ENCODE results near the gene CIART. TPM values are rescaled to one million over a fixed set of nuclear protein-coding genes. Genes with fewer than 3 reads are reported as not detected.

Gene CIART
- total and polyA plus RNA-seq, 7 experiments from 2014 or later: 0.87 to 2.6 (median 2.0) TPM

GRCh38 chr1:150283260-150283659 lies 906 bp downstream of the CIART start:
- H3K27me3 ChIP-seq (ENCODE audit: control insufficient read depth in 2 of 2, insufficient read depth in 2 of 2, low read length in 2 of 2): no peaks in the 10 kb centered on the region
- peaks cover 0 to 4% (median 0%) of the 10 kb centered on the region in 5 donors for H3K36me3 Mint-ChIP-seq
- no peaks in the 10 kb centered on the region for H3K36me3 ChIP-seq (ENCODE audit: control insufficient read depth in 2 of 3, insufficient read depth in 3 of 3, low read length in 3 of 3)
- peaks cover 0 to 4% (median 0%) of the 10 kb centered on the region in 11 donors for H3K9me3 Mint-ChIP-seq
- peaks cover 11 to 23% of the 10 kb centered on the region in 2 donors for H3K4me1 ChIP-seq (ENCODE audit: control insufficient read depth in 2 of 2, insufficient read depth in 2 of 2, low read length in 2 of 2)
- peaks cover 20 to 36% (median 32%) of the 10 kb centered on the region in 7 donors for H3K4me1 Mint-ChIP-seq
- ChIA-PET CTCF (no interaction called here), POLR2A (interaction anchor here (1.3 kb wide), 1 partner anchor 28 kb away, joined by 5 read pairs; no protein-coding TSS in a partner anchor)
- peak overlapping the region in 5 of 10 donors; percentile 22 to 98 (median 58) for H3K4me3 Mint-ChIP-seq
- peak overlapping the region in 5 of 9 donors; percentile 1 to 92 (median 80) for H3K27ac Mint-ChIP-seq
- DNase-seq (no peak), ATAC-seq (no peak)
- no peak overlapping the region for H3K27ac ChIP-seq (ENCODE audit: low read depth, low read length)
- intact Hi-C loops (cut with micrococcal nuclease): loop anchor here in 1 of 2 donors (5.0 kb wide), 1 partner anchor 321 kb away; no protein-coding TSS in a partner anchor
- H3K27me3 Mint-ChIP-seq: peaks cover 0 to 13% (median 0%) of the 10 kb centered on the region in 5 donors
- H3K4me3 ChIP-seq (ENCODE audit: low read length): no peak overlapping the region
- no peaks in the 10 kb centered on the region for H3K9me3 ChIP-seq (ENCODE audit: control insufficient read depth in 2 of 3, low read length in 3 of 3)

GRCh38 chr1:150288382-150288781 lies 6.0 kb downstream of the CIART start:
- Mint-ChIP-seq H3K27me3 (no peaks in the 10 kb centered on the region), H3K36me3 (peaks cover 0 to 1% (median 0%) of the 10 kb centered on the region in 5 donors), H3K9me3 (no peaks in the 10 kb centered on the region), H3K4me3 (no peak overlapping the region), H3K27ac (no peak overlapping the region), H3K4me1 (peaks cover 6 to 13% (median 7%) of the 10 kb centered on the region in 7 donors)
- ATAC-seq (no peak), DNase-seq (no peak)
- H3K27me3 ChIP-seq (ENCODE audit: control insufficient read depth in 2 of 2, insufficient read depth in 2 of 2, low read length in 2 of 2): no peaks in the 10 kb centered on the region
- intact Hi-C loops (cut with micrococcal nuclease): no loop called here
- no peak overlapping the region for H3K27ac ChIP-seq (ENCODE audit: low read depth, low read length)
- H3K4me1 ChIP-seq (ENCODE audit: control insufficient read depth in 2 of 2, insufficient read depth in 2 of 2, low read length in 2 of 2): peaks cover 2 to 6% of the 10 kb centered on the region in 2 donors
- no peak overlapping the region for H3K4me3 ChIP-seq (ENCODE audit: low read length)
- no peaks in the 10 kb centered on the region for H3K36me3 ChIP-seq (ENCODE audit: control insufficient read depth in 2 of 3, insufficient read depth in 3 of 3, low read length in 3 of 3)
- ChIA-PET CTCF (no interaction called here), POLR2A (interaction anchor here (1.1 kb wide), 1 partner anchor 10 kb away, joined by 3 read pairs; no protein-coding TSS in a partner anchor)
- H3K9me3 ChIP-seq (ENCODE audit: control insufficient read depth in 2 of 3, low read length in 3 of 3): no peaks in the 10 kb centered on the region

DNA sequence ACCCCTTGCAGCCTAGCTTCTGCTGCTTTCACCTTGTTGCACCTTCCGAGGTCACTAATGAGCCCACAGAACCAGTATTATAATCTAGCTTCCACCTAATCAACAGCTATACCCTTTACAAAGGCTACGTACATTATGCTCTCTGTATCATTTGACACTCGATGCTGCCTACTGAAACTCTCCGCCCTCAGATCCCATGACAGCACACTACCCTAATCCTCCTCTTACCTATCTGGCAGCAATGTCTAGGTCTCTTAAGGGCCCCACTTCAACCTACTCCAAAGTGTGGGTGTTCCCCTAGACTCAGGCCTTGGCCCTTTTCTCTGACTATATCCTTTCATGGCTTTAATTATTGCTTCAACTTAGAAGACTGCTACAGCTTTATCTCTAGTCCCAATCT lies 6.5 kb downstream of the CIART start:
- peaks cover 3 to 8% of the 10 kb centered on the region in 2 donors for H3K4me1 ChIP-seq (ENCODE audit: control insufficient read depth in 2 of 2, insufficient read depth in 2 of 2, low read length in 2 of 2)
- no peak overlapping the region for H3K4me3 ChIP-seq (ENCODE audit: low read length)
- CTCF ChIA-PET: no interaction called here
- no peak for DNase-seq
- Mint-ChIP-seq H3K27ac (no peak overlapping the region), H3K4me1 (peaks cover 8 to 13% (median 11%) of the 10 kb centered on the region in 7 donors), H3K4me3 (no peak overlapping the region), H3K9me3 (no peaks in the 10 kb centered on the region), H3K27me3 (no peaks in the 10 kb centered on the region), H3K36me3 (peaks cover 0 to 1% (median 0%) of the 10 kb centered on the region in 5 donors)
- no peak overlapping the region for H3K27ac ChIP-seq (ENCODE audit: low read depth, low read length)
- POLR2A ChIA-PET: interaction anchor here (1.1 kb wide), 1 partner anchor 9 kb away, joined by 3 read pairs; no protein-coding TSS in a partner anchor
- intact Hi-C loops (cut with micrococcal nuclease): no loop called here
- H3K27me3 ChIP-seq (ENCODE audit: control insufficient read depth in 2 of 2, insufficient read depth in 2 of 2, low read length in 2 of 2): no peaks in the 10 kb centered on the region
- H3K9me3 ChIP-seq (ENCODE audit: control insufficient read depth in 2 of 3, low read length in 3 of 3): no peaks in the 10 kb centered on the region
- no peak for ATAC-seq
- no peaks in the 10 kb centered on the region for H3K36me3 ChIP-seq (ENCODE audit: control insufficient read depth in 2 of 3, insufficient read depth in 3 of 3, low read length in 3 of 3)

- Histone ChIP-seq H3K9me3 (ENCODE audit: control insufficient read depth in 2 of 3, low read length in 3 of 3) (no peaks in the 10 kb centered on the region), H3K4me1 (ENCODE audit: control insufficient read depth in 2 of 2, insufficient read depth in 2 of 2, low read length in 2 of 2) (peaks cover 10 to 14% of the 10 kb centered on the region in 2 donors), H3K27me3 (ENCODE audit: control insufficient read depth in 2 of 2, insufficient read depth in 2 of 2, low read length in 2 of 2) (no peaks in the 10 kb centered on the region), H3K27ac (ENCODE audit: low read depth, low read length) (peak within 1 kb of the TSS; percentile 92), H3K4me3 (ENCODE audit: low read length) (peak within 1 kb of the TSS; percentile 76), H3K36me3 (ENCODE audit: control insufficient read depth in 2 of 3, insufficient read depth in 3 of 3, low read length in 3 of 3) (peaks cover 0 to 6% (median 0%) of the 10 kb centered on the region in 3 experiments)
- intact Hi-C loops (cut with micrococcal nuclease): loop anchor here (1.0 to 2.0 kb wide), 10 partner anchors 9 to 404 kb away; partner anchors contain the start of genes ANP32E (in 2 of the 2), APH1A (in 2 of the 2), PRPF3 (in 2 of the 2) and CIART (in 1 of the 2)
- H3K4me3 Mint-ChIP-seq: peak within 1 kb of the TSS; percentile 85 to 97 (median 92)
- ChIA-PET POLR2A (no interaction called here), CTCF (interaction anchor here (1.0 kb wide), 1 partner anchor 38 kb away, joined by 3 read pairs; no protein-coding TSS in a partner anchor)
- peaks cover 20 to 45% (median 32%) of the 10 kb centered on the region in 7 donors for H3K4me1 Mint-ChIP-seq
- DNase-seq: peak; percentile 64 to 88 (median 83)
- peaks cover 6 to 8% (median 6%) of the 10 kb centered on the region in 5 donors for H3K36me3 Mint-ChIP-seq
- H3K27me3 Mint-ChIP-seq: no peaks in the 10 kb centered on the region
- ATAC-seq: peak; percentile 99
- H3K9me3 Mint-ChIP-seq: no peaks in the 10 kb centered on the region
- peak within 1 kb of the TSS; percentile 92 to 100 (median 98) for H3K27ac Mint-ChIP-seq
Observed at GRCh38 chr1:150293433-150294253, 11.3 kb downstream of the CIART start, which contains the start of gene MRPS21. Gene MRPS21 (plus strand): TSS chr1:150293861. CDS start chr1:150294367, 506 bp downstream.

DNA sequence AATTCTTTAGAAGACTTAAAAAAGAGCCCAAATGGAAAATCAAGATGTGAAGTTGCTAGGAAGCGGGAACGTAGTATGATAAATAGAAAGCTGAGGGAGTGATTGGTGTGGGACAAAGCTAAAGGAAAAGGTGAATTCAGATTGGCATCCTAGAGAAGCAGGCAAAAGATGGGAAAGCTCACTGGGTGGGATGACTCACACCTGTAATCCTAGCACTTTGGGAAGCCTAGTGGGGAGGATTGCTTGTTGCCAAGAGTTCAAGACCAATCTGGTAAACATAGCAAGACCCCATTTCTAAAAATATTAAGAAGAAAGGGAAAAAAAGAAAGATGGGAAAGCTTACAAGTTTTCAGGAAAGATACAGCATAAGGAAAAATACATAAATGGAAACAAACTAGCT lies 13.1 kb downstream of the CIART start:
- Histone ChIP-seq H3K27me3 (ENCODE audit: control insufficient read depth in 2 of 2, insufficient read depth in 2 of 2, low read length in 2 of 2) (no peaks in the 10 kb centered on the region), H3K4me3 (ENCODE audit: low read length) (no peak overlapping the region), H3K9me3 (ENCODE audit: control insufficient read depth in 2 of 3, low read length in 3 of 3) (no peaks in the 10 kb centered on the region), H3K27ac (ENCODE audit: low read depth, low read length) (peak overlapping the region; percentile 23), H3K4me1 (ENCODE audit: control insufficient read depth in 2 of 2, insufficient read depth in 2 of 2, low read length in 2 of 2) (peaks cover 10 to 14% of the 10 kb centered on the region in 2 donors), H3K36me3 (ENCODE audit: control insufficient read depth in 2 of 3, insufficient read depth in 3 of 3, low read length in 3 of 3) (peaks cover 0 to 10% (median 0%) of the 10 kb centered on the region in 3 experiments)
- DNase-seq: no peak
- Mint-ChIP-seq H3K4me3 (peak overlapping the region in 7 of 10 donors; percentile 0 to 85 (median 11)), H3K4me1 (peaks cover 22 to 45% (median 32%) of the 10 kb centered on the region in 7 donors), H3K9me3 (no peaks in the 10 kb centered on the region), H3K27ac (peak overlapping the region in 8 of 9 donors; percentile 5 to 78 (median 60)), H3K36me3 (peaks cover 6 to 11% (median 6%) of the 10 kb centered on the region in 5 donors), H3K27me3 (no peaks in the 10 kb centered on the region)
- intact Hi-C loops (cut with micrococcal nuclease): loop anchor here in 1 of 2 donors (1.0 kb wide), 1 partner anchor 20 kb away; no protein-coding TSS in a partner anchor
- ChIA-PET POLR2A (interaction anchor here (0.6 to 1.1 kb wide), 4 partner anchors 29 to 338 kb away, joined by 3 to 4 read pairs (median 4); partner anchors contain the start of gene RPRD2), CTCF (interaction anchor here (0.6 kb wide), 1 partner anchor 36 kb away, joined by 3 read pairs; no protein-coding TSS in a partner anchor)
- ATAC-seq: no peak

- H3K9me3 Mint-ChIP-seq: no peaks in the 10 kb centered on the region
- intact Hi-C loops (cut with micrococcal nuclease): no loop called here
- DNase-seq (no peak), ATAC-seq (no peak)
- POLR2A ChIA-PET: interaction anchor here (0.7 to 1.0 kb wide), 2 partner anchors 10 to 902 kb away, joined by 3 read pairs; no protein-coding TSS in a partner anchor
- CTCF ChIA-PET: no interaction called here
- Histone ChIP-seq H3K36me3 (ENCODE audit: control insufficient read depth in 2 of 3, insufficient read depth in 3 of 3, low read length in 3 of 3) (peaks cover 0 to 30% (median 0%) of the 10 kb centered on the region in 3 experiments), H3K4me3 (ENCODE audit: low read length) (no peak overlapping the region), H3K9me3 (ENCODE audit: control insufficient read depth in 2 of 3, low read length in 3 of 3) (no peaks in the 10 kb centered on the region), H3K27ac (ENCODE audit: low read depth, low read length) (no peak overlapping the region), H3K27me3 (ENCODE audit: control insufficient read depth in 2 of 2, insufficient read depth in 2 of 2, low read length in 2 of 2) (no peaks in the 10 kb centered on the region), H3K4me1 (ENCODE audit: control insufficient read depth in 2 of 2, insufficient read depth in 2 of 2, low read length in 2 of 2) (no peaks in the 10 kb centered on the region)
- peak overlapping the region in 1 of 9 donors; percentile 9 for H3K27ac Mint-ChIP-seq
- H3K4me3 Mint-ChIP-seq: no peak overlapping the region
- H3K4me1 Mint-ChIP-seq: peaks cover 15 to 39% (median 26%) of the 10 kb centered on the region in 7 donors
- H3K36me3 Mint-ChIP-seq: peaks cover 15 to 30% (median 15%) of the 10 kb centered on the region in 5 donors
- no peaks in the 10 kb centered on the region for H3K27me3 Mint-ChIP-seq
Observed at GRCh38 chr1:150299716-150300115, 17.4 kb downstream of the CIART start.

Measured in naive thymus-derived CD4-positive, alpha-beta T cell (primary cell).